KMS-11 (cell line): Measurements from ENCODE around the gene CDX1.

Source experiments
- H2AFZ ChIP-seq: fragments of 200-600 bp; sonication (generic); 2 replicates; pipeline ENCODE4 v1.6.1; 2016; ENCODE audit warnings: antibody characterized with exemption, mixed run types, low read depth
- H3K27ac ChIP-seq: fragments of 200-600 bp; sonication (generic); 2 replicates; pipeline ENCODE4 v1.6.1; 2016; ENCODE audit warnings: mild to moderate bottlenecking, mixed run types
- H3K27me3 ChIP-seq: fragments of 200-600 bp; sonication (generic); 2 replicates; pipeline ENCODE4 v1.6.1; 2017; ENCODE audit warnings: mild to moderate bottlenecking, low read depth, mixed run types, moderate library complexity; ENCODE audit not compliant: insufficient read depth
- H3K36me3 ChIP-seq: fragments of 200-600 bp; sonication (generic); 2 replicates; pipeline ENCODE4 v1.6.1; 2017; ENCODE audit warnings: mild to moderate bottlenecking, mixed run types; ENCODE audit not compliant: insufficient read depth
- H3K4me1 ChIP-seq: fragments of 200-600 bp; sonication (generic); 2 replicates; pipeline ENCODE4 v1.6.1; 2016; ENCODE audit warnings: mild to moderate bottlenecking, low read depth, mixed run types; ENCODE audit not compliant: poor library complexity, severe bottlenecking
- H3K4me2 ChIP-seq: fragments of 200-600 bp; sonication (generic); 2 replicates; pipeline ENCODE4 v1.7.0; 2016; ENCODE audit warnings: mild to moderate bottlenecking, mixed run types
- H3K4me3 ChIP-seq: fragments of 200-600 bp; sonication (generic); IDR thresholded peaks from 2 replicates; pipeline ENCODE4 v1.6.1; 2017; ENCODE audit warnings: low read depth, low read length, mixed read lengths; ENCODE audit not compliant: insufficient read depth
- H3K79me2 ChIP-seq: fragments of 200-600 bp; sonication (generic); 2 replicates; pipeline ENCODE4 v1.6.1; 2016; ENCODE audit warnings: low read depth, mixed run types; ENCODE audit not compliant: insufficient read depth
- H3K9ac ChIP-seq: fragments of 200-600 bp; sonication (generic); 2 replicates; pipeline ENCODE4 v1.6.1; 2016; ENCODE audit warnings: mild to moderate bottlenecking, mixed run types
- H4K20me1 ChIP-seq: fragments of 200-600 bp; sonication (generic); 2 replicates; pipeline ENCODE4 v1.6.1; 2016; ENCODE audit warnings: mild to moderate bottlenecking, mixed run types; ENCODE audit not compliant: insufficient read depth
- CTCF ChIP-seq: fragments of 200-600 bp; sonication (generic); conservative IDR thresholded peaks from 2 replicates; pipeline ENCODE4 v1.6.1; 2017; ENCODE audit warnings: low read depth, mild to moderate bottlenecking, antibody characterized with exemption, low read length, moderate library complexity, mixed read lengths

Gene CDX1

GRCh38 chr5:150186897-150187296 is 20.3 kb downstream of the CDX1 start:
- H3K4me3 ChIP-seq, result no peak overlapping the region
- no peaks in the 10 kb centered on the region for H3K79me2 ChIP-seq
- H3K9ac ChIP-seq, result no peak overlapping the region
- TF ChIP-seq CTCF, result no peak
- no peaks in the 10 kb centered on the region for H3K36me3 ChIP-seq
- H3K27me3 ChIP-seq, result no peaks in the 10 kb centered on the region
- H2AFZ ChIP-seq, result no peak overlapping the region
- H4K20me1 ChIP-seq, result no peaks in the 10 kb centered on the region
- H3K4me1 ChIP-seq, result no peaks in the 10 kb centered on the region
- H3K4me2 ChIP-seq, result no peak overlapping the region
- no peak overlapping the region for H3K27ac ChIP-seq

- Histone ChIP-seq H4K20me1 (no peaks in the 10 kb centered on the region), H3K27me3 (no peaks in the 10 kb centered on the region), H3K79me2 (no peaks in the 10 kb centered on the region), H2AFZ (no peak overlapping the region), H3K9ac (no peak overlapping the region), H3K4me1 (no peaks in the 10 kb centered on the region), H3K27ac (no peak overlapping the region), H3K36me3 (no peaks in the 10 kb centered on the region), H3K4me2 (no peak overlapping the region), H3K4me3 (no peak overlapping the region)
- TF ChIP-seq CTCF, result no peak
These were observed 21.7 kb downstream of the CDX1 start for GRCh38 chr5:150188146-150188842.

DNA sequence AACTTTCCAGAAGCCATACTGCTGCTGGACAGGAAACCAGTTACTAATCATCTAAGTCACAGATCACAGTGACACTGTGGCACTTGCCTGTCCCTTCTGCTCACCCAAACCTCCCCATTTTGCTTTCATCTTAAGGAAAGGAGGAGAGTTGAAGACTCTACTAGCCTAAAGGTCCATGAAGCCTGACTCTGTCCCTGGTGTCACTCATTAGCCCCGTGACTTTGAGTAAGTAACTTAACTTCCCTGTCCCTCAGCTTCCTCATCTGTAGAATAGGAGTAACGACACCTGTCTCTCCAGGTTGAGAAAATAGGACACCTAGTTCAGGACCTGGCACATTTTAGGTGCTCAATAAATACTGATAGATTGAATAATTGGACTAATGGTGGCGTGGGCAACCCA is 22.7 kb downstream of the CDX1 start:
- no peaks in the 10 kb centered on the region for H3K27me3 ChIP-seq
- H3K27ac ChIP-seq, result no peak overlapping the region
- H3K4me2 ChIP-seq, result no peak overlapping the region
- H2AFZ ChIP-seq, result no peak overlapping the region
- no peak overlapping the region for H3K9ac ChIP-seq
- H3K79me2 ChIP-seq, result no peaks in the 10 kb centered on the region
- no peak overlapping the region for H3K4me3 ChIP-seq
- no peak for TF ChIP-seq CTCF
- H3K36me3 ChIP-seq, result no peaks in the 10 kb centered on the region
- H3K4me1 ChIP-seq, result no peaks in the 10 kb centered on the region
- H4K20me1 ChIP-seq, result no peaks in the 10 kb centered on the region

- Histone ChIP-seq H3K27ac (no peak within 1 kb of the TSS), H4K20me1 (no peaks in the 10 kb centered on the region), H3K4me1 (no peaks in the 10 kb centered on the region), H3K79me2 (no peaks in the 10 kb centered on the region), H3K4me3 (no peak within 1 kb of the TSS), H2AFZ (no peak within 1 kb of the TSS), H3K4me2 (no peak within 1 kb of the TSS), H3K27me3 (no peaks in the 10 kb centered on the region), H3K9ac (no peak within 1 kb of the TSS), H3K36me3 (no peaks in the 10 kb centered on the region)
- no peak for TF ChIP-seq CTCF
These were observed 23.3 kb downstream of the CDX1 start, which contains the start of gene SLC6A7 for GRCh38 chr5:150189728-150190502. Gene SLC6A7, plus strand, starts transcription at chr5:150190062. Its CDS starts 266 bp downstream, at chr5:150190328.
